ENCODE results near the gene TSEN34.
"Not testable (repeated sequence)": the region's sequence is repeated elsewhere in the genome, so short reads cannot be mapped to it uniquely, and the experiment has no call there.

The TSEN34 gene

DNA sequence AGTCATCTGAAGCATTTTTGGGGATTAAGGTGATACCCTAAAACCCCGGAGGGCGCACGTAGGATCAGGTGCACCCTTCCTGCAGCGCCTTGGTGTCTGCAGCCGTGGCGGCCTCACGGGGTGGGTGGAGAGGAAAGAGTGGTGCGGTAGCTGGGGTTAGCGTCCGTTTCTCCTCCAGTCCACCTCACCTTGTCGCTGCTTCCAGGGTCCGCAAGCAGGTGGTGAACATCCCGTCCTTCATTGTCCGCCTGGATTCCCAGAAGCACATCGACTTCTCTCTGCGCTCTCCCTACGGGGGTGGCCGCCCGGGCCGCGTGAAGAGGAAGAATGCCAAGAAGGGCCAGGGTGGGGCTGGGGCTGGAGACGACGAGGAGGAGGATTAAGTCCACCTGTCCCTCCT is 16.1 kb downstream of the TSEN34 start:
- FAIRE-seq, result not testable (repeated sequence)

GRCh38 chr19:54207676-54207982 is 16.5 kb downstream of the TSEN34 start:
- DNase-seq (ENCODE audit: insufficient read length, low spot score), result no peak
- no peak for FAIRE-seq

More for the DNA sequence above, 16.1 kb downstream of the TSEN34 start:
- DNase-seq (ENCODE audit: insufficient read length, low spot score), result not testable (repeated sequence)

DNA sequence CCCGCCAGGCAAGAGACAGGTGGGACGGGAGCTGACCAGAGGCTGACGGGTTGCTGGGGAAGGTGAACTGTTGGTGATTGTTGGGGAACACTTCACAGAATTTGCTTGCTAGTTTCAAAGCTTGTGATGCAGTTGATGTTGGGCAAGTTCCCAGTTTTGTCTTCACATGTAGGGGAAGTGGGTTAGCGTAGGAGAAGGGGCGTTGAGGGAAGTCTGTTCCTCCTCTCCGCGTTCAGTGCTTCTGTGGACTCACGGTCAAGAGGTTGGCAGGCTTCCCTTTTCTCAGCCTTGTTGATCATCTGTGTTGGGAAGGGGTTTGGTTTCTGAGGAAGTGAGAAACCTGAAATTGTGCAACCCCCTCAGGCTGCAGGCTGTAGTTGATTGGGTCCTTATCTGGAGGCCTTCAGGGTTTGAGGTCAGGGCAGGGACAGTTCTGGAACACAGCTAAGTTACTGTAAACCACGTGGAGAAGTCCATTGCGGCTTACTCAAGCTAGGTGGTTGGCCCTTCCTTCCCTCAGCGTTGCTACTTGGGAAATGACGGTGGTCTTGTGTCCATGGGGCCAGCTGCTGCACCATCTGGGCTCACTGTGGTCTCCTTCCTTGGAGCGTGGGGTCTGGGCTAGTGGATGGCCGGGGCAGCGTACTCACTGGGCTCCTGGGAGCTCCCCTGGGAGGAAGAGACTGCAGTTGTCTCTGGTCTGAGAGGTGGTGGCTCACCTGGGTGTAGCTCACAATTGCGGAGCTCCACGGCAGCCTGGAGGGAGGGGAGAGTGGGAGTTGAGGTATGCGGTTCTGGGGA is 17.1 kb downstream of the TSEN34 start:
- DNase-seq (ENCODE audit: insufficient read length, low spot score), result no peak
- peak; percentile 78 for FAIRE-seq

DNA sequence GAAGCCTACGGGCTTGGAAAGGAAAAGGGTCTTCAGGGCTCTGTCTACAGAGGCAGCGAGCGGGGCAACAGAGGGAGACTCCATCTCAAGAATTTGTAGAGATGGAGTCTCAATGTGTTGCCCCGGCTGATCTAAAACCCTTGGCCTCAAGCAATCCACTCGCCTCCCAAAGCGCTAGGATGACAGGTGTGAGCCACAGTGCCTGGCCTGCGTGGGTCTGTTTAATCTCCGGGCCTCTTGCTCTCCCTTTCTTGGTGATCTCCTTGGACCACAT is 17.6 kb downstream of the TSEN34 start:
- no peak for DNase-seq (ENCODE audit: insufficient read length, low spot score)
- FAIRE-seq, result no peak

DNA sequence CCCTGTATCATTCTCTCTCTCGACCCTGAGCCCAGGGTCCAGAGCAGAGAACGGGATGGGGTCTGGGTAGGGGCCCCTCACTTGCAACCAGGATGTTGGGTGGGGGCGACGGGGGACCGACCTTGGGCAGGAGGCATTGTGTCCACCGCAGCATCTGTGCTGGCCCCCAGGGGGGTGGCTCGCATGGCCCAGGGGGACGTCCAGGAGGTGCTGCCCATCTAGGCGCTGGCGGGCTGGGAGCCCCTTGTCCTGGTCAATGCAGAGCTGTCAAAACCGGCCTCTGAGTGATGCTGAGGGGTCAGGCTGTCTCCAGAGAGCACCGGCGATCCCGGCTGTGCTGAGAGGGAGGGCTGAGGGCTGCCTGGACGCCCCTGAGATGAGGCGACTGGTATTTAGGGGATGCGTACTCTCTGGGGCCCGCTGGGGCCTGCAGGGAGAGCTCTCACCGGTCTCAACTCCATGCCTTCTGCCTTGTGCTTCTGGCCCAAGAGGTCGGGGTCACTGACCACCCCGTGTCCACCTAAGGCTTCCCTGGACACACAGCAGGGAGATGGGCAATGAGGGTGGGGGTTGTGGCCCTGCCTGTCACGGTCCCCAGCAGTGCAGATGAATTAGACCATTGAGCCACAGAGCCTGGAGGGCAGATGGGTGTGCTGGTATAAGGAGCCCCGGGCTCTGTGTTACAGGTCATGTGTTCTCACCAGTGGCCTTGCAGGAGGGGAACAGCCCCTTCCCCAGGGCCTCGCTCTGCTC is 18.1 kb downstream of the TSEN34 start:
- FAIRE-seq (no peak), DNase-seq (ENCODE audit: insufficient read length, low spot score) (no peak)

DNA sequence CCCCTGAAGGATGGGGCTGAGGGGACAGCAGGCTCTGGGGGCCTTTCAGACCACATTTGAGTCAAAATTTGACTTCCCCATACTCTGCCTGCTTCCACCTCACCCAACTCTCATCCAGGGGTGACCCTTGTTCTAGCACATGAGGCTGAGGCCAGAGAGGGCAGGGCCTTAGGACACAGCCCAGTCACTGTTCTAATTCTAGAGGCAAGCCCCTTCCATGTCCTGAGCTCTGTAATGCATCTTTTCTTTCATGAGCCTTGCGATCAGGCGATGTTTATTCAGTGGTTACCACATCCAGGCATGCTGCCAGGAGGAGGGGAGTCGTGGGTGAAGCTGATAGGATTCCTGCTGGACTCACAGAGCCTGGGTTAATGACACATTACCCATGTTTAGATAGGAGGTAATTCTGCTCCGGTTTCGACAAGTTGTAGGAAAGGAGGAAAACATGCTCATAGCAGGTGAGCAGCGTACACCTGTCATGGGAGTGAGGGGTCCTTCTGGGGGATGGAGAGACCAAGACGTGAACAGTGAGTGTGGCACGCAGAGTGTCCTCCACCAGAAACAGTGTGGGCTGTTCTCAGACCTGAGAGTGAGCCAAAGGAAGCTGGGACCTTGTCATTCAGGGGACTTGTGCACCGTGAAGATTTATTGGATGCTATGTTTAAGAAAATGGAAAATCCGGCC is 18.8 kb downstream of the TSEN34 start:
- DNase-seq (ENCODE audit: insufficient read length, low spot score) (no peak), FAIRE-seq (no peak)

DNA sequence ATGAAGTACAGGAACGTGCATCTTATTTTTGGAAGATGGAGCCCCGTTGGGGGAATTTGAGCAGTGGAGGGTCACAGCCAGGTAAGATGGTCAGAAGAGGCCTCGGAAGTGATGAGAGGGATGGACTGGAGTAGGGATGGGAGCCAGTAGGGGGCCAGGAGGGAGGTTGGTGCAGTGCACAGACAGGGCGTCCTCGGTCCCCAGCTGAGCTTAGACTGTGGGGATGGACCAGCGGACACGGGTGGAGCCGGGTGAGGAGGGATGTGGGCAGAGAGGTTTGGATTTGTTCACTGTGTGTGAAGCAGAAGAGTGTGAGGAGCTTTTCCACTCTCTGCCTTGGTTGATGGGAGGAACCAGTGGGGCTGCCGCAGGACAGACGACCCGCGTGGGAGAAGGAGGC is 20.1 kb downstream of the TSEN34 start:
- DNase-seq (ENCODE audit: insufficient read length, low spot score) (no peak), FAIRE-seq (no peak)

GRCh38 chr19:54214217-54214616 is 23.1 kb downstream of the TSEN34 start:
- DNase-seq (ENCODE audit: insufficient read length, low spot score); FAIRE-seq: not testable (repeated sequence)

- FAIRE-seq; DNase-seq (ENCODE audit: insufficient read length, low spot score): not testable (repeated sequence)
These were observed 23.6 kb downstream of the TSEN34 start for GRCh38 chr19:54214734-54215133.

- FAIRE-seq (no peak), DNase-seq (ENCODE audit: insufficient read length, low spot score) (no peak)
These were observed 25.8 kb downstream of the TSEN34 start for GRCh38 chr19:54216869-54217268.

- DNase-seq (ENCODE audit: insufficient read length, low spot score); FAIRE-seq: not testable (repeated sequence)
These were observed 26.6 kb downstream of the TSEN34 start for GRCh38 chr19:54217517-54218247.

- DNase-seq (ENCODE audit: insufficient read length, low spot score) (no peak), FAIRE-seq (no peak)
These were observed 27.2 kb downstream of the TSEN34 start for GRCh38 chr19:54218259-54218658.

- DNase-seq (ENCODE audit: insufficient read length, low spot score), result no peak
- FAIRE-seq, result no peak
These were observed 28.0 kb downstream of the TSEN34 start for GRCh38 chr19:54218960-54219661.

- DNase-seq (ENCODE audit: insufficient read length, low spot score); FAIRE-seq: not testable (repeated sequence)
These were observed 28.6 kb downstream of the TSEN34 start for GRCh38 chr19:54219702-54220101.

GRCh38 chr19:54221947-54222346 is 30.8 kb downstream of the TSEN34 start:
- not testable (repeated sequence) for FAIRE-seq; DNase-seq (ENCODE audit: insufficient read length, low spot score)

DNA sequence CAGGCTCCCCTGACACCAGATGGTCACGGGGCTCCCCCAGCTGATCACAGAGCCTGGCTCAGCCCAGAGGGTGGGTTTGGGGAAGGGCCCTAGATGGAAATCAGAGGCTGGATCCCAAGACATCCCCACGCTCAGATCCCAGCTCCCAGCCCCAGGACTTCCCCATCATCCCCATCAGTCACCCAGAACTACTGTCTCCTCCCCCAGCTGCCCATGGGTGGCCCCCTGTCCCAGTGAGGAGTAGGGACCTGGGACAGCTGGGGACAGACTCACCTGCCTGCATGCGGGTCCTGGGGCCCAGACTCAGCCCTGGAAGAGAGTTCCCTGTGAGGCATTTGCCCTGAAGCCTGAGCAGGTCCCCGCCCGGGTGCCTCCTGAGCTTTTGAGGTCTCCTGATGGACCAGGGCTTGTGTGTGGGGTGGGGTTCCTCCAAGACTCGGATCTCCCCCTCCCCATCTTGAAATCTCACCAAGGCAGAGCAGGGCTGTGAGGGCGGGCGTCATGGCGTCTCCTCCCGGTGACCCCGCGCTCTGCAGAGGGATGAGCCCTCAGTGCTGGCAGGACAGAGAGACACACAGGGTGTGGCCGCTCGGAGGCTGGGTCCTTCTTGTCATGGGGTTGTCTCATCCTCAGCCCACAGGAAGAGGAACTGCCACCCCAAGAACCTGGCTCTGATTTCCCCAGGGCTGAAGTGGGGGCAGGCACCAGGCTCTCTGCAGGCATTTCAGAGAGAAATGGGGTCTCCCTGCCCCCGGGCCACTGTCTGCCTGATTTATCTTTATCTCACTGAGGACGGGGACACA is 31.6 kb downstream of the TSEN34 start, which contains the start of gene LILRB3:
Gene LILRB3, minus strand, starts transcription at position 534 of the 803 bp plus-strand sequence. Its CDS starts 31 bp downstream, at position 503.
- FAIRE-seq, result not testable (repeated sequence)

DNA sequence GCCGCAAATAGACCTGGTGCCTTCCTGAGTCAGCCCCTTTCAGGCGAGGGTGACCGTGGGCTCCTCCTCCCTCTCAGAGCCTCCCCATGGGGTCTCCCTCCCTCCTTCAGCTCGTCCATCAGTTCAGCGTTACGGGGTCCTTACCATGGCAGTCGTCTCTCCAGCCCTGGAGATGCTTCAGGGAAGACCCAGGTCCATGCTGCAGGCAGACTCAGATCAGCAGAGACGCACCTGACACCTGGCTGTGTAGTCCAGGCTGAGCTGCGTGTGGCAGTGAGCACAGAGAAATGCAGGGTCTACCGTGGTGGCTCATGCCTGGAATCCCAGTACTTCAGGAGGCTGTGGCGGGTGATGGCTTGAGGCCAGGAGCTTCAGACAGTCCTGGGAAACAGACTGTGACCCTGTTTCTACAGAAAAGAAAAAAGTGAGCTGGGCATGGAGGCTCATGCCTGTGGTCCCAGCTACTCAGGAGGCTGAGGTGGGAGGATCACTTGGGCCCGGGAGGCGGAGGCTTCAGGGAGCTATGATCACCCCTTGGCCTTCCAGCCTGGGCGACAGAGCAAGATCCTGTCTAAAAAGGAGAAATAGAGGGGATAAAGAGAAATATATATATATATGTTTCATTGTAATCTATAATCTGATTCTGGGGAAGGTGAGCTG is 32.3 kb downstream of the TSEN34 start:
- DNase-seq (ENCODE audit: insufficient read length, low spot score); FAIRE-seq: not testable (repeated sequence)

More for the DNA sequence above, 31.6 kb downstream of the TSEN34 start, which contains the start of gene LILRB3:
- not testable (repeated sequence) for DNase-seq (ENCODE audit: insufficient read length, low spot score)

DNA sequence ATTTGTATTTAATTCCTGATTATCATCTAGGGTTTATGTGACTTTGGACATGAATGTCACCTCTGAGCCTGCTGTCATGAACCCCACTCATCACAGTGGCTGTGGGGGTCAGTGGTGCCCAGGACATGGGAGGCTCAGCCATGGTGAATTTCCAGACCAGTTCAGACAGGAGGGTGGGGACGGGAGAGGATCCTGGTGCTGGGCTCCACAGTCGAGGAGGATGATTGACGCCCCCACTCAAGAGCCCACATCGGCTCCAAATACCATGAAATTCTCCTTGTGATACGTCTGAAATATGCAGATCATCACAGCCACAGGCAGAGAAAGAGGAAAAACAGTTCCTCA is 32.8 kb downstream of the TSEN34 start:
- not testable (repeated sequence) for FAIRE-seq; DNase-seq (ENCODE audit: insufficient read length, low spot score)

DNA sequence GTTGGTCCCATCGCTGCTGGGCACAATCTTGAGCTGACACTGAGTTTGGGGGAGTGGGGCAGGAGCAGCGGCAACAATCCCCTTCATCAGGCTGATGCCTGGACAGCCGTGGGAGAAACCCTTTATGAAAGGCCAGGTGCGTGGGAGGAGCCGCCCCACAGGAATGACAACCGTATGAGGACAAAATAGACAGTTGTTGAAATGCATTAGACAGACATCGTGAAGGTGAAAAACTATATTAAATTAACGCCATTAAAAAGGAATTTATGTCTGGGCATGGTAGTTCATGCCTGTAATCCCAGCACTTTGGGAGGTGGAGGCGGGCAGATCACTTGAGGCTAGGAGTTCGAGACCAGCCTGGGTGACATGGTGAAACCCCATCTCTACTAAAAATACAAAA is 33.5 kb downstream of the TSEN34 start:
- FAIRE-seq; DNase-seq (ENCODE audit: insufficient read length, low spot score): not testable (repeated sequence)

All from GM19239 (cell line).